Measurements from ENCODE around the gene LIN37. TPM values are rescaled to one million over a fixed set of nuclear protein-coding genes. Genes with fewer than 3 reads are reported as not detected.
A peak's percentile ranks its signal among the peaks of the same experiment; 100 is the strongest.

LIN37 gene
- total RNA-seq, 2 donors from 2014 or later = 8.9 to 13.6 TPM

- H3K27me3 ChIP-seq = no peaks in the 10 kb centered on the region
- H3K4me1 ChIP-seq = peaks cover 0 to 44% of the 10 kb centered on the region in 2 donors
- no peak for DNase-seq (ENCODE audit: low spot score)
- H3K9me3 ChIP-seq = no peaks in the 10 kb centered on the region
- peaks cover 28% of the 10 kb centered on the region for H3K36me3 ChIP-seq
- TF ChIP-seq CTCF (IDR thresholded peaks at IDR 0.05) = no peak
- no peak overlapping the region for H3K4me3 ChIP-seq
- H3K27ac ChIP-seq = peak overlapping the region; percentile 97 to 98
These were observed 5.4 kb downstream of the LIN37 start for GRCh38 chr19:35753634-35754369.

- Histone ChIP-seq H3K27ac (peak overlapping the region; percentile 97 to 98), H3K36me3 (peaks cover 28% of the 10 kb centered on the region), H3K27me3 (no peaks in the 10 kb centered on the region), H3K4me3 (peak overlapping the region in 1 of 2 donors; percentile 93), H3K4me1 (peaks cover 0 to 44% of the 10 kb centered on the region in 2 donors), H3K9me3 (no peaks in the 10 kb centered on the region)
- no peak for DNase-seq (ENCODE audit: low spot score)
- no peak for TF ChIP-seq CTCF (IDR thresholded peaks at IDR 0.05)
These were observed 6.2 kb downstream of the LIN37 start for GRCh38 chr19:35754370-35755130.

GRCh38 chr19:35755131-35755549 lies 6.8 kb downstream of the LIN37 start:
- no peak for DNase-seq (ENCODE audit: low spot score)
- Histone ChIP-seq H3K4me1 (peaks cover 0 to 43% of the 10 kb centered on the region in 2 donors), H3K27me3 (no peaks in the 10 kb centered on the region), H3K9me3 (no peaks in the 10 kb centered on the region), H3K4me3 (peak overlapping the region in 1 of 2 donors; percentile 93), H3K27ac (peak overlapping the region; percentile 97 to 98), H3K36me3 (peaks cover 28% of the 10 kb centered on the region)
- TF ChIP-seq CTCF (IDR thresholded peaks at IDR 0.05) = no peak

GRCh38 chr19:35755550-35756376 lies 7.4 kb downstream of the LIN37 start:
- H3K9me3 ChIP-seq = no peaks in the 10 kb centered on the region
- H3K4me1 ChIP-seq = peaks cover 0 to 43% of the 10 kb centered on the region in 2 donors
- peaks cover 28% of the 10 kb centered on the region for H3K36me3 ChIP-seq
- no peaks in the 10 kb centered on the region for H3K27me3 ChIP-seq
- peak; percentile 94 for DNase-seq (ENCODE audit: low spot score)
- no peak for TF ChIP-seq CTCF (IDR thresholded peaks at IDR 0.05)
- peak overlapping the region; percentile 97 to 98 for H3K27ac ChIP-seq
- peak overlapping the region; percentile 42 to 93 for H3K4me3 ChIP-seq

- peak; percentile 86 for DNase-seq (ENCODE audit: low spot score)
- Histone ChIP-seq H3K36me3 (peaks cover 28% of the 10 kb centered on the region), H3K4me1 (peaks cover 0 to 43% of the 10 kb centered on the region in 2 donors), H3K27me3 (no peaks in the 10 kb centered on the region), H3K9me3 (no peaks in the 10 kb centered on the region), H3K27ac (peak within 1 kb of the TSS; percentile 97 to 98), H3K4me3 (peak within 1 kb of the TSS; percentile 42 to 93)
- TF ChIP-seq CTCF (IDR thresholded peaks at IDR 0.05) = no peak
These were observed 8.2 kb downstream of the LIN37 start, which contains the start of gene HSPB6 for GRCh38 chr19:35756377-35757230. Gene HSPB6 (minus strand): TSS chr19:35757029. CDS start chr19:35757008, 21 bp downstream.

Data from right atrium auricular region (tissue), 2 donors.